ENCODE data around the gene GTSE1. TPM values are rescaled to one million over a fixed set of nuclear protein-coding genes. Genes with fewer than 3 reads are reported as not detected.

Gene GTSE1
- polyA plus RNA-seq, 1 donor (not counting 4 experiments of a cell fraction or from before 2014, with no cell fraction given) = 4.7 TPM

DNA sequence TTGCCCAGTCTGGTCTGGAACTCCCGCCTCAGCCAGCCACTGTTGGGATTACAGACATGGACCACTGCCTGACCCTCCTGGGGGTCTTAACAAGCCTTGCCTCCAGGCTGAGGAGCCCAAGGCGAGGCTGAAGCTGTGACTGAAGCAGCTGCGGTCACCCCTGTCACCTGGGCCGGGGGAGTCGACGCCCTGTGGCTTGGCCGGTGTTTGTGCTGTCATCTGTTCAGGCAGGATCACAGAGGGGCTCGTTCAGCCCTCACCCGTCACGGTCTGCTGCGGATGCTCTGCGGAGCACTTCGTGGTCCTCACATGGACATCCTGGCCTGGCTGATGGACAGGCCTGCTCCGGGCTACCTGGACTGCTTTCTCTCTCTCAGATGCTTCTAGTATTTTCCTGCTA is 62.7 kb downstream of the GTSE1 start:
- no peaks in the 10 kb centered on the region for H3K79me2 ChIP-seq (ENCODE audit: control insufficient read depth, insufficient read depth, low read length)
- H3K4me1 ChIP-seq (ENCODE audit: control insufficient read depth, extremely low read depth, insufficient read depth, low read length) = peaks cover 9% of the 10 kb centered on the region
- peaks cover 17 to 39% of the 10 kb centered on the region in 2 experiments for H3K36me3 ChIP-seq (ENCODE audit: control insufficient read depth in 2 of 2, extremely low read depth in 1 of 2, insufficient read depth in 2 of 2, low read length in 2 of 2)
- no peaks in the 10 kb centered on the region for H3K9me1 ChIP-seq (ENCODE audit: control insufficient read depth, extremely low read depth, insufficient read depth, low read length)
- TF ChIP-seq, protein P1, sequence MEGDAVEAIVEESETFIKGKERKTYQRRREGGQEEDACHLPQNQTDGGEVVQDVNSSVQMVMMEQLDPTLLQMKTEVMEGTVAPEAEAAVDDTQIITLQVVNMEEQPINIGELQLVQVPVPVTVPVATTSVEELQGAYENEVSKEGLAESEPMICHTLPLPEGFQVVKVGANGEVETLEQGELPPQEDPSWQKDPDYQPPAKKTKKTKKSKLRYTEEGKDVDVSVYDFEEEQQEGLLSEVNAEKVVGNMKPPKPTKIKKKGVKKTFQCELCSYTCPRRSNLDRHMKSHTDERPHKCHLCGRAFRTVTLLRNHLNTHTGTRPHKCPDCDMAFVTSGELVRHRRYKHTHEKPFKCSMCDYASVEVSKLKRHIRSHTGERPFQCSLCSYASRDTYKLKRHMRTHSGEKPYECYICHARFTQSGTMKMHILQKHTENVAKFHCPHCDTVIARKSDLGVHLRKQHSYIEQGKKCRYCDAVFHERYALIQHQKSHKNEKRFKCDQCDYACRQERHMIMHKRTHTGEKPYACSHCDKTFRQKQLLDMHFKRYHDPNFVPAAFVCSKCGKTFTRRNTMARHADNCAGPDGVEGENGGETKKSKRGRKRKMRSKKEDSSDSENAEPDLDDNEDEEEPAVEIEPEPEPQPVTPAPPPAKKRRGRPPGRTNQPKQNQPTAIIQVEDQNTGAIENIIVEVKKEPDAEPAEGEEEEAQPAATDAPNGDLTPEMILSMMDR (optimal IDR thresholded peaks at IDR 0.05 in 1 of 3, IDR thresholded peaks at IDR 0.05 in 1 of 3, conservative IDR thresholded peaks at IDR 0.05 in 1 of 3; ENCODE audit: extremely low read depth in 1 of 3, insufficient read depth in 2 of 3, low read length in 3 of 3) = no peak
- TF ChIP-seq EZH2 (IDR thresholded peaks at IDR 0.05; ENCODE audit: low read length) = no peak
- DNase-seq (ENCODE audit: low read depth, low spot score) (no peak), FAIRE-seq (no peak)
- no peaks in the 10 kb centered on the region for H3K9me3 ChIP-seq (ENCODE audit: control insufficient read depth, low read depth, low read length)
- no peaks in the 10 kb centered on the region for H3K27me3 ChIP-seq (ENCODE audit: control insufficient read depth, extremely low read depth, insufficient read depth, low read length)
- no peak overlapping the region for H3K4me3 ChIP-seq (ENCODE audit: control insufficient read depth in 2 of 3, extremely low read depth in 1 of 3, insufficient read depth in 2 of 3, low read depth in 1 of 3, low read length in 3 of 3)
- H2AFZ ChIP-seq (ENCODE audit: control insufficient read depth, low read length) = no peak overlapping the region
- H4K20me1 ChIP-seq (ENCODE audit: control insufficient read depth, extremely low read depth, insufficient read depth, low read length) = peaks cover 3% of the 10 kb centered on the region
- H3K4me2 ChIP-seq (ENCODE audit: control insufficient read depth, extremely low read depth, insufficient read depth, low read depth, low read length) = no peak overlapping the region
- no peak overlapping the region for H3K9ac ChIP-seq (ENCODE audit: control insufficient read depth, extremely low read depth, insufficient read depth, low read length)
- dilution Hi-C loops (cut with MboI; ENCODE audit: extremely low pct_ligation_motif_present, low sequenced_read_pairs) = no loop called here
- H3K27ac ChIP-seq (ENCODE audit: control insufficient read depth, insufficient read depth, low read length) = no peak overlapping the region

DNA sequence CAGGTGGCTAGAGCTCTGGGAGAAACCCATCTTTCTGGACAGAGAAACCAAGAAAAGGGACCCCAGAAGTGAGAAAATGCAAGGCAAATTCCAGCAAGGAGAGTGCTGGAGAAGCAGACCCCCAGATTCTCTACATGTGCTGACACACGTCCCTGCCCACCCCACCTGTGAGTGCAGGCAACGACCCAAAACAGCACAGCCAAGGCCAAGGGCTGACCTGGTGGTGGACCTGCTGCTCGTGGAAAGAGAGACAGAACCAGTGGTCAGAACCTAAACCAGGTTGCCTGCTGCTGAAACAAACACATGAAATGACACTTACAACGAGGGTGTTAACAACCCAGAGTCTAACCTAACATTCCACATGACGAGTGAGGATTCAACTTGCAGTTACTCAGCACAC is 63.4 kb downstream of the GTSE1 start:
- H3K79me2 ChIP-seq (ENCODE audit: control insufficient read depth, insufficient read depth, low read length) = no peaks in the 10 kb centered on the region
- H4K20me1 ChIP-seq (ENCODE audit: control insufficient read depth, extremely low read depth, insufficient read depth, low read length) = peaks cover under 1% of the 10 kb centered on the region
- H3K27me3 ChIP-seq (ENCODE audit: control insufficient read depth, extremely low read depth, insufficient read depth, low read length) = no peaks in the 10 kb centered on the region
- DNase-seq (ENCODE audit: low read depth, low spot score) = no peak
- FAIRE-seq = no peak
- dilution Hi-C loops (cut with MboI; ENCODE audit: extremely low pct_ligation_motif_present, low sequenced_read_pairs) = no loop called here
- no peaks in the 10 kb centered on the region for H3K9me3 ChIP-seq (ENCODE audit: control insufficient read depth, low read depth, low read length)
- peaks cover 20 to 41% of the 10 kb centered on the region in 2 experiments for H3K36me3 ChIP-seq (ENCODE audit: control insufficient read depth in 2 of 2, extremely low read depth in 1 of 2, insufficient read depth in 2 of 2, low read length in 2 of 2)
- H3K27ac ChIP-seq (ENCODE audit: control insufficient read depth, insufficient read depth, low read length) = no peak overlapping the region
- peaks cover 8% of the 10 kb centered on the region for H3K4me1 ChIP-seq (ENCODE audit: control insufficient read depth, extremely low read depth, insufficient read depth, low read length)
- TF ChIP-seq, protein P1 (optimal IDR thresholded peaks at IDR 0.05 in 1 of 3, IDR thresholded peaks at IDR 0.05 in 1 of 3, conservative IDR thresholded peaks at IDR 0.05 in 1 of 3; ENCODE audit: extremely low read depth in 1 of 3, insufficient read depth in 2 of 3, low read length in 3 of 3) = no peak
- TF ChIP-seq EZH2 (IDR thresholded peaks at IDR 0.05; ENCODE audit: low read length) = no peak
- no peak overlapping the region for H3K4me3 ChIP-seq (ENCODE audit: control insufficient read depth in 2 of 3, extremely low read depth in 1 of 3, insufficient read depth in 2 of 3, low read depth in 1 of 3, low read length in 3 of 3)
- no peaks in the 10 kb centered on the region for H3K9me1 ChIP-seq (ENCODE audit: control insufficient read depth, extremely low read depth, insufficient read depth, low read length)
- H3K4me2 ChIP-seq (ENCODE audit: control insufficient read depth, extremely low read depth, insufficient read depth, low read depth, low read length) = no peak overlapping the region
- no peak overlapping the region for H2AFZ ChIP-seq (ENCODE audit: control insufficient read depth, low read length)
- no peak overlapping the region for H3K9ac ChIP-seq (ENCODE audit: control insufficient read depth, extremely low read depth, insufficient read depth, low read length)
